Fibroblast of lung (primary cell): Measurements from ENCODE around the gene ICE1.

Source experiments
- CTCF ChIP-seq, 2 donors: IDR thresholded peaks in 1 of 2; conservative IDR thresholded peaks in 1 of 2; 1 replicate in 1 of 2; 2 replicates in 1 of 2; pipeline ENCODE4 v1.5.1; 2011 to 2012; ENCODE audit warnings: low read length in 2 of 2, control low read depth in 1 of 2, inconsistent platforms in 1 of 2, low read depth in 1 of 2, mild to moderate bottlenecking in 1 of 2
- EZH2 ChIP-seq: IDR thresholded peaks from 2 replicates; pipeline ENCODE4 v1.5.1; 2012; ENCODE audit warnings: low read length, control low read depth, mild to moderate bottlenecking; ENCODE audit errors: missing control alignments

GRCh38 chr5:5387777-5388176 is 34.7 kb upstream of the ICE1 start:
- no peak for TF ChIP-seq CTCF (conservative IDR thresholded peaks at IDR 0.05 in 1 of 2, IDR thresholded peaks at IDR 0.05 in 1 of 2; ENCODE audit: low read depth in 1 of 2, low read length in 2 of 2)
- TF ChIP-seq EZH2: no peak
